Measurements from ENCODE around the gene TCTA.
"Not testable (repeated sequence)": the region's sequence is repeated elsewhere in the genome, so short reads cannot be mapped to it uniquely, and the experiment has no call there.

TCTA gene, protein sequence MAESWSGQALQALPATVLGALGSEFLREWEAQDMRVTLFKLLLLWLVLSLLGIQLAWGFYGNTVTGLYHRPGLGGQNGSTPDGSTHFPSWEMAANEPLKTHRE

DNA sequence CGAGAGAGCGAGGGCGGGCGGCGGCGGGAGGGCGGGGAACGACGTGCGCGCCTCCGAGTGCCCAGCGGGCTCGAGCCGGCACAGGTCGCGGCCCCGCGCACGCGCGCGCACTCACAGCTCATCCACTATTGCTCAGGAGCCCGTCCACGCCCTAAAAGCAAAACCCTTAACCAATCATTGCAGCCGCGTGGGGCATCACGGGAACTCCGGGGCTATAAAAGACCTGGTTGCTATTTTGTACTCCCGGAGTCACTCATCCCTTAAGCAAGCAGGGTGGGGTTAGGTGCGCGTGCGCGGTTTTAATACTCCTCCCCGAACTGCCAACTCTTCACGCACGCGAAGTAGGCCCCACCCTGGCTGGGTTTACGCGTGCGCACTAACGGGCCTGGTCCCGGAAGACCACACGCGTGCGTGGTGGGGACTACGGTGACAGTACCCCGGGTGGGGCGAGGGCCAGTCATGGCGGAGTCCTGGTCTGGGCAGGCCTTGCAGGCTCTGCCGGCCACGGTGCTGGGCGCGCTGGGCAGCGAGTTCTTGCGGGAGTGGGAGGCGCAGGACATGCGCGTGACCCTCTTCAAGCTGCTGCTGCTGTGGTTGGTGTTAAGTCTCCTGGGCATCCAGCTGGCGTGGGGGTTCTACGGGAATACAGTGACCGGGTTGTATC, at the start of gene TCTA, which contains the start of gene RHOA:
TSS of gene TCTA (plus strand) at position 456 of the 664 bp plus-strand sequence. CDS start at position 460, 4 bp downstream.
TSS of gene RHOA (minus strand) at position 9 of the 664 bp plus-strand sequence. CDS start 36,387 bp downstream, outside the sequence.
- peak; percentile 98 for DNase-seq (ENCODE audit: low read depth)

DNA sequence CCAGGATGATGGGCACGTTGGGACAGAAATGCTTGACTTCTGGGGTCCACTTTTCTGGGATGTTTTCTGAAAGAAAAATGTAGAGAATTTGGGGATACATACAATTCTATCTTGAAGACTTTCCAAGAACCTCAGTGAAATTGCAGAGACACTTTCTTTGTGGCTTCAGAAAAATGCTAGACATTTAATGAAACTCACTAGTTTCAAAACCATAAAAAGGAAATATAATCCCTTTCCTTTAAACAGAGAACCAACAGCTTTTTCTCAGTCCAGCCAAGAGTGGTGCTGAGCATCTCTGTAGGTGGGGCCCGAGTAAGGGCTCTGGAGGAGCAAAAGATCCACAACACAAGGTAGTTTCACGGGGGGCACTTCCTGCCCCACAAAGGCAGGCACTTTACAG, 49.7 kb upstream of the TCTA start:
- no peak for DNase-seq (ENCODE audit: low read depth)

DNA sequence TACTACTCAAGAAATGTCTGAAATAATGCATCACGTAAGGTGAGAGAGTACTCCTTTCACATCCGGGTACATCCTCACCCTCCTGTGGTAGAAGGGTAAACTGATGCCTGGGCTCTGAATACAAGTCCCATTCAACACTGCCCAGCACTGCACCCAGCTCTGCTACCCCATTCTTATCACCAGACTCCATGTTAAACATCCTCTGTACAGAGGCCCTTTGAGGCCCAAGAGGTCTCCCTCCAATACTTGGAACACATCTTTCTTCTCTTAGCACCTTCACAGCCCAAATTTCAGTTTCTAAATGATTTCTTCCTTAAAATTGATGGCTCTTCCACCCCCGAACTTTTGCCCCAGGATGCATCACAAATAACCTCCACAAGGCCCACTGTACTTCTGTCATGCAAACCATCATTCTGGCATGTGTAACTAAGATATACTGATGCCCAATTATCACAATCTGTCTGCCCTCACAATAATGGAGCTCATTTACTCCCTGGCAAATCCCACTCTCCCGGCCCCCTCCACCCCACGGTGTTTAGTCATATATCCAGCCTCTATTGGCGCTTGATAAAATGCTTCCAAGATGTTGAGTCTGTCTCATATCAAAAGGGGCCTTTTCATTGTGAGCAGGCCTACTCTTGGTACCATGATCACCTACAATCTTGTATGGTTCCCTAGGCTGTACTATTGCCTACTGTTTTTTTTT, 41.5 kb upstream of the TCTA start:
- DNase-seq (ENCODE audit: low read depth) = no peak

DNA sequence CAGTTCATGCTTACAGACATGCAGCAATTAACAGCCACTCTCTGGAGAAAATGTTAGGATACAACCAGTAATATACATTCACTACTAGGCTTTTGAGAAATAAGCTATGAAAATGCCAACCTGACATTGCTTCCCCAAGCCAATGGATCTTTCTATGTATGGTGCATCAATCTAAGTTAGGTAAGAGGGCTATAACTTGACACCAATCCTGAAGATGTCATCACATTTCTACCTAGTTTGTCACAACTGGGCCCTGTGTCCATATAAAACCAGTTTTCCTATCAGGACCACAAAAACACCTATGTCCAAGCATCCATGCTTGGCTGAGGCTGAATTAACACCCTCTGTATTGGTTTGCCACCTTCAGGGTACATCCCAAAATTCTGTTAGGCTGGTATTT, 40.3 kb upstream of the TCTA start:
- DNase-seq (ENCODE audit: low read depth) = no peak

DNA sequence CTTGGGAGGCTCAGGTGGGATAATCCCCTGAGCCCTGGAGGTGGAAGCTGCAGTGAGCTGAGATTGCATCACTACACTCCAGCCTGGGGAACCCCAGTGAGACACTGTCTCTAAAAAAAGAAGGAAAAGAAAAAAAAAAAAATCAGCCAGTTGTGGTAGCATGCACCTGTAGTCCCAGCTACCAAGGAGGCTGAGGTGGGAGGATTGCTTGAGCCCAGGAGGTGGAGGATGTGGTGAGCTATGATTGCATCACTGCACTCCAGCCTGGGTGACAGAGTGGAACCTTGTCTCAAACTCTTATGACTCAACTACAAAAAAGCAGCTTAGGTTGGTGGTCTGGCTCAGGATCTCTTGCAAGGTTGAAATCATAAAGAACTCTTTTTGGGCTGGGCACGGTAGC, 34.7 kb upstream of the TCTA start:
- DNase-seq (ENCODE audit: low read depth) = peak; percentile 22

DNA sequence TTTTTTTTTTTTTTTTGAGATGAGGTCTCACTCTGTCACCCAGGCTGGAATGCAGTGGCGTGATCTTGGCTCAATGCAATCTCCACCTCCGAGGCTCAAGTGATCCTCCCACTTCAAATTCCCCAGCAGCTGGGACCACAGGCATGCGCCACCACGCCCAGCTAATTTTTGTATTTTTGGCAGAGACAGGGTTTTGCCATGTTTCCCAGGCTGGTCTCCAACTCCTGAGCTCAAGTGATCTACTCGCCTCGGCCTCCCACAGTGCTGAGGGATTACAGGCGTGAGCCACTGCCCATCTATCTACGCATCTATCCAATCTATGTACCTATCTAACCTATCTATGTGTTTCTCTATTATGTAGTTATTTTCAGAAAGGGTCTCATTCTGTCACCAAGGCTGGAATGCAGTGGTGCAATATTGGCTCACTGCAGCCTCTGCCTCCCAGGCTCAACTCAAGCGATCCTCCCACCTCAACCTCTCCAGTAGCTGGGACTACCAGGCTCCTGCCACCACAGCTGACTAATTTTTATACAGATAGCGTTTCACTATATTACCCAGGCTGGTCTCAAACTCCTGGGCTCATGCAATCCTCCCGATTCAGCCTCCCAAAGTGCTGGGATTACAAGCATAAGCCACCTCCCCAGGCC, 33.9 kb upstream of the TCTA start:
- no peak for DNase-seq (ENCODE audit: low read depth)

DNA sequence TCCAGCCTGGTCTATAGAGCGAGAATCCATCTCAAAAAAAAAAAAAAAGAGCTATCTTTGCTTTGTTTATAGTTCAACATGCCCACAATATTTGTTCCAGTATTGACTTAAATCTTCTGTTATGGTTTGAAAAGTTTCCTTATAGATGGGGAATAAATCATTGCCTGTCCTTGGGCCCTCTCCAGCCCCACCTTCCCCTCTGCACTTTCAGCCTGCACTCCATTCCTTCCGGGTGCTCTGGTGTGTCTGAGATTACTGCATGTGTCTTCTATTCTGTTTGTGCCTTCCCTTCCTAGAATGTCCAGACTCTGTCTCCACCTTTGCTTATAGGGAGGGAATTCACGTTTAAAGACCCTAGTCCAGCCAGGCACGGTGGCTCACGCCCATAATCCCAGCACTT, 28.8 kb upstream of the TCTA start:
- DNase-seq (ENCODE audit: low read depth) = no peak

DNA sequence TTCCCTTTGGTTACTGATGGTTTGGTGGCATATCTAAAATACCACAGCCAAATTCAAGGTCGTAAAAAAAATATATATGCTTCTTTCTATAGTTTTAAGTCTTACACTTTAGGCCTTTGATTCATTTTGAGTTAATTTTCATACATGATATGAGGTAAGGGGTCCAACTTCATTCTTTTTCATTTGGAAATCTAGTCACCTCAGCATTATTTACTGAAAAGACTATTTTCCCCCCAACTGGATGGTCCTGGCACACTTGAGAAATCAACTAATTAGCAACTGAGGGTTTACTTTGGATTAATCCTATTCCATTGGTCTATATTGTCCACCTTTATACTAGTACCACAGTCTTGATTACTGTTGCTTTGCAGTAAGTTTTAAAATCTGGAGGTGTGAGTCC, 26.6 kb upstream of the TCTA start:
- DNase-seq (ENCODE audit: low read depth) = no peak

DNA sequence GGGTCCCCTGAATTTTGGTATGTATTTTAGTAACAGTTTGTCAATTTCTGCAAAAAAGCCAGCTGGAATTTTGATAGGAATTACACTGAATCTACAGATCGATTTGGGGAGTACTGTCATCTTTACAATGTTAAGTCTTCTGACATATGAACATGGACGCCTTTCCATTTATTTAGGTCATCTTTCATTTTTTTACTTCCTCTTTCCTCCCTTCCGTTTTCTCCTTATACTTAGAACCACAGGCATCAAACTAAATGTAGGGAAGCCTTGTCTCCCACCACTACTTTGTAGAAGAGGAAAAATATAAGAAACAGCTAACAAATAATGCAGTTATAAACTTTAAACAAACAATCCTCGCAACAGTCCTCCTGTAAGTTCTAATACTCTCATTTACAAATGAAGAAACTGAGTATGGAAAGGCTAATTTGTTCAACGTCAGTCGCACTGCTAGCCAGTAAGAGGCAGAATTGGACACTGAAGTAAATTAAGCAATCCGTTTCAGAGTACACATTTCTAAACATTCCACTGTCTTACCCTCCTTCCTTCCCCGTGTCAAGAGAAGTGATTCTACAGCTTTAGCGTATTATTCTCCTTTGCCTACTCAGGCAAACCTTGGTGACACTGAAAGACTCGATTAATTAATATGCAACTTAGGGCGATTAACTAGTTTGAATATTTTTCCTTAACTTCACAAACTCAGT, 26.0 kb upstream of the TCTA start:
- DNase-seq (ENCODE audit: low read depth) = no peak

DNA sequence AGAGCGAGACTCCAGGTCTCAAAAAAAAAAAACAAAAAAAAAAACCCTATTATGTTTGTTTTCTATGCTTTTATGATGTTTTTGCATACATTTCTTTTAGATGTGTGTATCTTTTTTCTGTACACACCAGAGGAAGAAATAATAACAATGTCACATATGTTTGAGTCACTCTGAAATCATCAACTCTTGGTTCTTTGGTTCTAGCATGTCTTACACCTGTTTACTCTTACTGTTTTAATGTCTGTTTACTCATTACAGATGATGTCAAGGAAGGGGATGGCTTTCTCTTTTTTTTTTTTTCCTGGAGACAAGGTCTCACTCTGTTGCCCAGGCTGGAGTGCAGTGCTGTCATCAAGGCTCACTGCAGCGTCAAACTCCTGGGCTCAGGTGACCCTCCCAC, 24.5 kb upstream of the TCTA start:
- no peak for DNase-seq (ENCODE audit: low read depth)

DNA sequence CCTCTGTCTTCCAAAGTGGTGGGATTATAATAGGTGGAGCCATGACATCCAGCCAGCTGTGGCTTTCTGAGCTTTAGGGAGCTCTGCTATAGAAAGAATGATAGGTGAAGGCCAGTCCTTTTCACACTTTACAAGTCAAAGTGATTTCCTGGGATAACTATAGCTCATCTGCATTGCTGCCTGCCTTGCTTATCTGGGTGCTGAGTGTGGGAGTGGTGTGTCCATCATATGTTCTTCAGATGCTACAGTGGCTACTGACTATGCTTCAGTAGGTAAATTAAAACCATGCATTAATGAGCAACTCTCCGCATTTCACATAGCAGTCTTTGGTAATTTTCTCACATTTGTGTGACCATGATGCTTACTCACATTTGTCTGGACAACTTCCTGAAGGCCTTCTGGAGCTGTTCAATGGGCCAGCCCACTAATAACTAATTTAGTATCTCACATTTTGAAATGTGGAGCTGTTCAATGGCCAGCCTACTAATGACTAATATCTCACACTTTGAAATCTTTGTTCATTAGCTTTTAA, 23.9 kb upstream of the TCTA start:
- no peak for DNase-seq (ENCODE audit: low read depth)

DNA sequence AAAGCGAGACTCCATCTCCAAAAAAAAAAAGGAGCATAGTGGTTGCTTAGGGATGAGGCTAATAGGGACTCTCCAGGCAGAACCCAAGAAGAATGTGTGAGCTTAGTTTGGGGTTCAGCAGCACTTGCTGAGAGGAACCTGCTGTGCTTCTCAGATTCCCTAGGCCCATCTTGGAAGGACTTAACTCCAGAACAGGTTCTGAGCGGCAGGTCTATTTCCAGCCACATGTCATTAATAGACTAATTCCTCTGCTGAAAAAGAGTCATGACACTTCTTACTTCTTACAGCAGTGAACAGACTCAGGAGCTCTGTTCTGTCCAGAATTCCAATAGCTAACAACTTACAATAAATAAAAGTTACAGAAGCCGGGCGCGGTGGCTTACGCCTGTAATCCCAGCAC, 22.9 kb upstream of the TCTA start:
- no peak for DNase-seq (ENCODE audit: low read depth)

DNA sequence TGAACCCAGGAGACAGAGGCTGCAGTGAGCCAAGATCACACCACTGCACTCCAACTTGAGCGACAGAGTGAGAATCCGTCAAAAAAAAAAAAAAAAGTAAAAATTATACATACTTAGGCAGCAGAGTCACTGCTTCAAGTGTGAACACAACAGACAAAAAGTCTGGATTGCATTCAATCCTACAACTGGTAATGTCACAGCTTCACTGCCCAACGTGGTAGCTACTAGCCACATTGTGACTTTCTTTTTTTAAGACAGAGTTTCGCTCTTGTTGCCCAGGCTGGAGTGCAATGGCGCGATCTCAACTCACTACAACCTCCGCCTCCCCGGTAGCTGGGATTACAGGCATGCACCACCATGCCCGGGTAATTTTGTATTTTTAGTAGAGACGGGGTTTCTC, 20.9 kb upstream of the TCTA start:
- not testable (repeated sequence) for DNase-seq (ENCODE audit: low read depth)

DNA sequence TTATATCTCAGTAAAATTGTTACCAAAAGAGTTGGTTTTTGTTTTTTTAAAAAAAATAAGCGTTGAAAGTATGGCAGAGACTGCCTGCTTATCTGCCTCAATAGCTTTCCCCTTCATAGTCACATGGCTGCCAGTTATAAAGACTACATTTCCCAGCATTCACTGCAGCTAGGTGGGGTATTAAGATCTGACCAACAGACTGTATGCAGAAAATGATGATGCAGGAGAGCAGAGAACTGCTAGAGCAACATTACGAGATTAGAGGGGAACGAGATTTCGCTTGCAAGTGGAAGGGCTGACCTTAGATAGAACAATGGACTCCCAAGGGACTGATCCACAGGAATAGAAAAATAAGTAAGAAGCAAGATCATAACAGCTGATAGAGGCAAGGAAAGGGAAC, 14.8 kb upstream of the TCTA start:
- no peak for DNase-seq (ENCODE audit: low read depth)

DNA sequence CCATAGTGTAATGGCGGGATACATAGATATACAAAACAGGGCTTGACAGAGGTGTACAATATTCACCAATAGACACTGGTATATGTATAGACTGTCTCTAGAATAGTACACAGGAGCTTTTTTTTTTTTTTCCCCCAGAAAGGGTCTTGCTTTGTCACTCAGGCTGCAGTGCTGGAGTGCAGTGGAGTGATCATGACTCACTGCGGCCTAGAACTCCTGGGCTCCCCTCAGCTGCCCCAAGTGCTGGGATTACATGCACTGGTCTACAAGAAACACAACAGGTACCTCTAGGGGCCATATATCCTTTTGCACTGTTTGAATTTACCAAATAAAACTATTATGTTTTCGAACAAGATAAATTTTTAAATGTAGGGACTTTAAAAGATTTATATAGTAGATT, 12.8 kb upstream of the TCTA start:
- no peak for DNase-seq (ENCODE audit: low read depth)

DNA sequence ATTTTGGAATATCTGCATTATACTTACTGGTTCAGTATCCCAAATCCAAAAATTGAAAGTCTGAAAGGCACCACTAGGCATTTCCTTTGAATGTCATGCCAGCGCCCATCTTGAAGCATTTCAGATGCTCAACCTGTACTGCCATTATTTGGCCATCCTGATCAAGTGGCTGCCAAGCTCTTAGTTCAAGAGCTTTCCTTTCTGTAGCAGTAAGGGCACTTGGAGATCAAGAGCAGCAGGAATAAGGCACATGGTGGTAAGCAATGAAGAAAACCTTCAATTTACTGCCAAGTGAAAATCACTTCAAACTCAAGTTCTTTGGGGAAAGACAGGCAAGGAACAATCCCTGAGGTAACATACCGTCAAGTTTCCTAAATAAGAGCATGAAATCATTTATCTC, 10.5 kb upstream of the TCTA start:
- no peak for DNase-seq (ENCODE audit: low read depth)

DNA sequence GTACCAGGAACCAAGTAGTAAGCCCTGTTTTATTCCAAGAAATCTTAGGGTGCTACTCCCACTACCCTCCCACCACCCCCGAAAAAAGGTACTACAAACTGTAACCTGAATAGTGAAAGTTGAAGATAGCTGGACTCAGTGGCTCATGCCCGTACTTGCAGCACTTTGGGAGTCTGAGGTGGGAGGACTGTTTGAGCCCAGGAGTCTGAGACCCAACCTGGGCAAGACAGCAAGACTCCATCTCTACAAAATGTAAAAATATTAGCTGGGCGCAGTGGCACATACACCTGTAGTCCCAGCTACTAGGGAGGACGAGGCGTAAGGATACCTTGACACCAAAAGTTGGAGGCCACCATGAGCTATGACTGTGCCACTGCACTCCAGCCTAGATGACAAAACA, 8.3 kb upstream of the TCTA start:
- DNase-seq (ENCODE audit: low read depth) = no peak

DNA sequence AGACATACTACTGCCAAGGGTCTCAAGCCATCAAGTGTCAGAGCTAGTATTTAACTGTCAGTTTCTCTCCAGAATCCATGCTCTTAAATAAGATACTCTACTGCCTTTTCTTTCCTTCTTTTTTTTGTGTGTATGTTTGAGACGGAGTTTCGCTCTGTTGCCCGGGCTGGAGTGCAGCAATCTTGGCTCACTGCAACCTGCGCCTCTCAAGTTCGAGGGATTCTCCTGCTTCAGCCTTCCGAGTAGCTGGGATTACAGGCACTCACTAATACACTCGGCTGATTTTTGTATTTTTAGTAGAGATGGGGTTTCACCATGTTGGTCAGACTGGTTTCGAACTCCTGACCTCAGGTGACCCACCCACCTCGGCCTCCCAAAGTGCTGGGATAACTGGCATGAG, 6.7 kb upstream of the TCTA start:
- DNase-seq (ENCODE audit: low read depth) = not testable (repeated sequence)

DNA sequence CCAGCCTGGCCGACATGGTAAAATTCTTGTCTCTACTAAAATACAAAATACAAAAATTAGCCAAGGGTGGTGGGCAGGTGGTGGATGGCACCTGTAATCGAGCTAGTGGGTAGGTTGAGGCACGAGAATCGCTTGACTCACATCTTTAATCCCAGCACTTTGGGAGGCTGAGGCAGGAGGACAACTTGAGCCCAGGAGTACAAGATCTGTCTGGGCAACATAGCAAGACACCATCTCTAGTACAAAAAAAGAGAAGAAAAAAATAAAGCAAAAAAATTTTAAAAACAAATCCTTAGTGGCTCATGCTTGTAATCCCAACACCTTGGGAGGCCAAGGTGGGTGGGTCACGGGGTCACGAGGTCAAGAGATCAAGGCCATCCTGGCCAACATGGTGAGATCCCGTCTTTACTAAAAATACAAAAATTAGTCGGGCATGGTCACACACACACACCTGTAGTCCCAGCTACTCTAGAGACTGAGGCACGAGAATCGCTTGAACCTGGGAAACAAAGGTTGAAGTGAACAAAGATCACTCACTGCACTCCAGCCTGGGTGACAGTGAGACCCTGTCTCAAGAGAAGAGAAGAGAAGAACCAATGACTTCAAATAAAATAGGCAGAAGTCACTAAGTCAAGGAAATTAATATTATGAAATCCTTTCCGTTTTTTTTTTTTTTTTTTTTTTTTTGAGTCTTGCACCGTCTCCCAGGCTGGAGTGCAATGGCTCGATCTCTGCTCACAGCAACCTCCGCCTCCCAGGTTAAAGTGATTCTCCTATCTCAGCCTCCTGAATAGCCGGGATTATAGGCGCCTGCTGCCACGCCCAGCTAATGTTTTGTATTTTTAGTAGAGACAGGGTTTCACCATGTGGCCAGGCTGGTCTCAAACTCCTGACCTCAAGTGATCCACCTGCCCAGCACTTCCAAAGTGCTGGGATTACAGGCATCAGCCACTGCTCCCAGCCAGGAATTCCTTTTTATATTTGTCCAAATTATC, 5.4 kb upstream of the TCTA start:
- DNase-seq (ENCODE audit: low read depth) = no peak

DNA sequence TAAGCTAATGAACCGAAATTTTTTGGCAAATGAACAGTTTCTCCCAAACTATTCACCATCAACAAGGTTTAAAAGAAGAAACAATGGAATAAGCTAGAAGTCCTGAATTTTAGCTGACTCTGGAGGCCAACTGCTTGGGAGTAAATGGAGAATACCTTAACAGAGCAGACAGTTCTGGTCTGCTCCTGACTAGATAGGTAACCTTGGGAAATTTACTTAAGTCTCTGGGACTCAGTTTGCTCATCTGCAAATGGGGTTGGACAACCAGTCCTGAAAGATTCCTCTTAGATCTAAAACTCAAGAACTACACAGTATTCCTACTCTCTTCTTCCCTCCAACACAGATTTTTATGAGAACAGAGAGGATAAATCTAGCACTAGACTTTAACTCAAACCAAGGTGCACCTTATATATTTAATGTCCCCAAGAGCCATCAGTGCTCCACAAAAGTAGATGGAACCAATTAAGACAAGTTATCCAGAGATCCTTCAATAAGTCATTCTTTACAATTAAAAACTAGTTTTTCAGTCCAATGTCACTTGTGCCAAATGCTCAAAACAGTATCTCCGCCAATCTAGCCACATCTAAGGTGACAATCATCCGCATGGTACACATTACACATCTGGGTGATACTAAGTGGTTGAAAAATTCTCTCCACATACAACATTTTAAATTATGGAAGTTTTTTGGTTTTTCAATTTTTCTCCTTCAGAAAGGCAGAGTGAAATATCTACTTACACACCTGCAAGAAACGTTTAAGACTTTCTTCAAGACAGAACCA, 2.0 kb upstream of the TCTA start:
- DNase-seq (ENCODE audit: low read depth) = no peak
